Adrenal gland (tissue), 12 donors: ENCODE data around the gene REPS1. TPM values are rescaled to one million over a fixed set of nuclear protein-coding genes. Genes with fewer than 3 reads are reported as not detected.

Source experiments
- DNase-seq, 7 donors: peaks; one replicate each; pipeline ENCODE4 v3.0.0-alpha.2; 2019 to 2020
- H3K27ac ChIP-seq, 5 donors: fragments of 200-600 bp; sonication (generic) in 4 of 5; 1 replicate in 3 of 5; 2 replicates in 2 of 5; pipeline versions ENCODE4 v1.5.1 to v1.8.0; 2016 to 2020; ENCODE audit warnings: mild to moderate bottlenecking in 1 of 5
- H3K27me3 ChIP-seq: fragments of 200-600 bp; 2 replicates; pipeline ENCODE4 v1.8.0; 2021
- H3K36me3 ChIP-seq, 2 donors: fragments of 200-600 bp; replicated peaks in 1 of 2; 1 replicate in 1 of 2; 2 replicates in 1 of 2; pipeline versions ENCODE4 v1.5.1 to v1.8.0; 2018 to 2022
- H3K4me1 ChIP-seq, 2 donors: fragments of 200-600 bp; replicated peaks in 1 of 2; 1 replicate in 1 of 2; 2 replicates in 1 of 2; pipeline versions ENCODE4 v1.5.1 to v1.8.0; 2018 to 2021
- H3K4me3 ChIP-seq, 4 donors: fragments of 200-600 bp; sonication (generic) in 3 of 4; one replicate each; pipeline ENCODE4 v1.5.1; 2016 to 2018
- H3K9me3 ChIP-seq, 3 donors: fragments of 200-600 bp; sonication (generic) in 1 of 3; replicated peaks in 1 of 3; 1 replicate in 2 of 3; 2 replicates in 1 of 3; pipeline versions ENCODE4 v1.5.1 to v1.8.0; 2016 to 2021
- POLR2A ChIP-seq, 2 donors: fragments of 450-650 bp; IDR thresholded peaks; one replicate each; pipeline ENCODE4 v1.6.1; 2017; ENCODE audit warnings: antibody characterized with exemption in 2 of 2, mild to moderate bottlenecking in 2 of 2, moderate library complexity in 1 of 2
- WGBS, 4 donors: extraction: QIAGEN DNeasy Blood & Tissue Kit in 2 of 4; methylation state at CpG; one replicate each; pipeline versions ENCODE4 v1.1.5 to v1.1.7; 2013 to 2017; 5-methylcytosine and 5-hydroxymethylcytosine counted together
- intact Hi-C, 2 donors: fragments of 100-400 bp; cut with DNase I; formaldehyde crosslinking; loops; one replicate each; pipeline versions ENCODE4 v1.14.1 to v1.15.0; 2022 to 2023
- polyA plus RNA-seq, 3 donors: library from polyadenylated mRNA; stranded (reverse); fragments of 200-250 nt in 2 of 3; fragments of 350-450 nt in 1 of 3; fragmentation: Illumina TruSeq in 1 of 3; extraction: RNeasy Lipid Tissue Mini Kit (QIAGEN cat#74804) in 1 of 3; gene quantifications; one replicate each; pipeline ENCODE4 v1.2.3, GENCODE V29; 2013 to 2014
- total RNA-seq, 9 donors: library from RNA; depleted of rRNA in 4 of 9; stranded (reverse); fragments of >200 nt in 4 of 9; fragments of 120-200 nt in 1 of 9; fragmentation: NEBNext Ultra II Directional in 1 of 9; extraction: Animal tissue kit (Norgen Biotek cat#: 25700) in 1 of 9; gene quantifications; one replicate each; pipeline versions ENCODE4 v1.1.0 to v1.2.4, GENCODE V29; 2013 to 2023
- TF ChIP-seq, protein P1 (sequence below), 6 experiments: fragments of 450-650 bp in 4 of 6; fragments of 200-600 bp in 2 of 6; sonication (generic) in 1 of 6; IDR thresholded peaks; 1 replicate in 5 of 6; 2 replicates in 1 of 6; pipeline versions ENCODE4 v1.5.1 to v1.8.0; 2016 to 2021; ENCODE audit warnings: antibody characterized with exemption in 6 of 6, mild to moderate bottlenecking in 2 of 6, moderate library complexity in 1 of 6
- donor health status: healthy with polysubstance abuse.
- donor health status: Bipolar disorder and iron deficiency.
- donor health status: DM: yes; HTN: yes; CAD: no.
- donor health status: DM: no; HTN: no; CAD: no.
- donor health status: DM: no; HTN: no; CAD: no.
- donor health status: DM: yes; HTN: yes; CAD: no.

Gene REPS1
- total and polyA plus RNA-seq, 12 donors, result 19.1 to 36.8 (median 26.4) TPM

- 89 to 93% (median 93%) methylated on average over 6 of the region's 6 CpGs for WGBS, 4 donors
- intact Hi-C loops, result no loop called here
- TF ChIP-seq, protein P1, sequence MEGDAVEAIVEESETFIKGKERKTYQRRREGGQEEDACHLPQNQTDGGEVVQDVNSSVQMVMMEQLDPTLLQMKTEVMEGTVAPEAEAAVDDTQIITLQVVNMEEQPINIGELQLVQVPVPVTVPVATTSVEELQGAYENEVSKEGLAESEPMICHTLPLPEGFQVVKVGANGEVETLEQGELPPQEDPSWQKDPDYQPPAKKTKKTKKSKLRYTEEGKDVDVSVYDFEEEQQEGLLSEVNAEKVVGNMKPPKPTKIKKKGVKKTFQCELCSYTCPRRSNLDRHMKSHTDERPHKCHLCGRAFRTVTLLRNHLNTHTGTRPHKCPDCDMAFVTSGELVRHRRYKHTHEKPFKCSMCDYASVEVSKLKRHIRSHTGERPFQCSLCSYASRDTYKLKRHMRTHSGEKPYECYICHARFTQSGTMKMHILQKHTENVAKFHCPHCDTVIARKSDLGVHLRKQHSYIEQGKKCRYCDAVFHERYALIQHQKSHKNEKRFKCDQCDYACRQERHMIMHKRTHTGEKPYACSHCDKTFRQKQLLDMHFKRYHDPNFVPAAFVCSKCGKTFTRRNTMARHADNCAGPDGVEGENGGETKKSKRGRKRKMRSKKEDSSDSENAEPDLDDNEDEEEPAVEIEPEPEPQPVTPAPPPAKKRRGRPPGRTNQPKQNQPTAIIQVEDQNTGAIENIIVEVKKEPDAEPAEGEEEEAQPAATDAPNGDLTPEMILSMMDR (IDR thresholded peaks at IDR 0.05), result no peak
- TF ChIP-seq POLR2A (IDR thresholded peaks at IDR 0.05), result no peak
- Histone ChIP-seq H3K4me1 (no peaks in the 10 kb centered on the region), H3K4me3 (no peak overlapping the region), H3K9me3 (no peaks in the 10 kb centered on the region), H3K27ac (no peak overlapping the region), H3K36me3 (no peaks in the 10 kb centered on the region), H3K27me3 (no peaks in the 10 kb centered on the region)
- no peak for DNase-seq
Observed at GRCh38 chr6:138865480-138866109, 122.5 kb downstream of the REPS1 start.

DNA sequence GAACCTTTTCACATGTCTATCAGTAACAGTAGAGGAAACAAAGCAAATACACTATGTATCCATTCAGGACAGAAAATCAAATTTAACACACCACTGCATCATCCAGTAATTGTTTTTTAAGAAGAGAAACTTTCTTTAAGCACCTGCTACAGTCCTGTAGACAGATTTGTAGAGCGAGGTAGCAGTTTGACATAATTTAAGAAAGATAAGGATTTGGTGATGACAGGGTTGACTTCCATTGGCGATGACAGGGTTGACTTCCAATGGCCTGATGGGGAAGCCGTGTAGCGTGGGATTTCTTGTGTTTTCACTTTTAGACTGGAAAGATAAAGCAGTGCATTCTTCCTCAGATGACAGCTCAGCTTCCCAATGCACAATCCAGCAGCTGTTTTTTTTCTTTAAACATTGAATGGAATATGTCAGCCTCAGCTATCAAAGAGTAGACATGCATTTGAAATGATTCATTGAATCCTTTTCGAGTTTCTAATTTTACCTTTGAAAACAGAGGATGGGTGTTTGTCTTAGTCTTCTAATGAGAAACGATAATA lies 123.6 kb downstream of the REPS1 start:
- Histone ChIP-seq H3K9me3 (no peaks in the 10 kb centered on the region), H3K4me3 (no peak overlapping the region), H3K27me3 (no peaks in the 10 kb centered on the region), H3K36me3 (no peaks in the 10 kb centered on the region), H3K4me1 (no peaks in the 10 kb centered on the region), H3K27ac (no peak overlapping the region)
- 58 to 71% (median 65%) methylated on average over 6 of the region's 6 CpGs for WGBS, 4 donors
- intact Hi-C loops, result no loop called here
- TF ChIP-seq, protein P1 (IDR thresholded peaks at IDR 0.05), result no peak
- no peak for TF ChIP-seq POLR2A (IDR thresholded peaks at IDR 0.05)
- no peak for DNase-seq

DNA sequence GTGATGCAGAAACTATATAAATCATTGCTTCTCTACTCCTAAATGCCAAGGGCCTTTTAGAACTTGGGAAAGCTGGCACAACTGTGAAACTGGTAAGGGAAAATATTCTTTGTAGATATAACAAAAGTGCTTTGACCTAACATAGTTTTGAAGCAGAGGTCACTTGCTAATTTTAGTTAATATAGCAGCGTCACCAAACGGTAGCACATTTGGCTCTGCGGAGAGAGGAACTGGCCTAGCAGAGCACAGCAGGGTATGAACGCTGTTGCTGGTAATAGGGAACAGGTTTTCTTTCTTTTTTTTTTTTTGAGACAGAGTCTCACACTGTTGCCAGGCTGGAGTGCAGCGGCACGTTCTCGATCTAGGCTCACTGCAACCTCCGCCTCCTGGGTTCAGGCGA lies 124.7 kb downstream of the REPS1 start:
- no peak overlapping the region for H3K4me3 ChIP-seq
- no peaks in the 10 kb centered on the region for H3K27me3 ChIP-seq
- WGBS, 4 donors, result 49 to 66% (median 62%) methylated on average over 7 to 9 of the region's 9 CpGs
- DNase-seq, result peak in 1 of 7 donors; percentile 4
- TF ChIP-seq, protein P1 (IDR thresholded peaks at IDR 0.05), result no peak
- no peak for TF ChIP-seq POLR2A (IDR thresholded peaks at IDR 0.05)
- no peaks in the 10 kb centered on the region for H3K4me1 ChIP-seq
- no peaks in the 10 kb centered on the region for H3K9me3 ChIP-seq
- no peaks in the 10 kb centered on the region for H3K36me3 ChIP-seq
- intact Hi-C loops, result no loop called here
- H3K27ac ChIP-seq, result no peak overlapping the region

DNA sequence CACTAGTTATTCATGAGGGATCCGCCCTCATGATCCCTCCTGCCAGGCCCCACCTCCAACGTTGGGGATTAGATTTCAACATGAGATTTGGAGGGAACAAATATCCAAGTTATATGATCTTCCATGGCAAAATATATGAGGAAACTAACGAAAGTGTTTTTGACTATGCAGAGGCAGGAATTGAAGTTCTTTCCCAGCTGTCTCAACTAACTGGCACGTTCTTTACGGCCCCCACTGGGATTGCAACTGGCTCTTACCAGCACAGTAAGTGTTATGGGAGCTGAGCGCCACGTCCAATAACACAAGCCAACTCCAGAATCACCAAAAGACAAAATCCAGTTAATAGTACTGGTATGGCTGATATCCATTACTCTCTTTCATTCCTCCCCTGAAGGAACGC lies 125.6 kb downstream of the REPS1 start:
- no peaks in the 10 kb centered on the region for H3K4me1 ChIP-seq
- intact Hi-C loops, result no loop called here
- TF ChIP-seq, protein P1 (IDR thresholded peaks at IDR 0.05), result no peak
- no peak for TF ChIP-seq POLR2A (IDR thresholded peaks at IDR 0.05)
- no peaks in the 10 kb centered on the region for H3K27me3 ChIP-seq
- H3K9me3 ChIP-seq, result no peaks in the 10 kb centered on the region
- no peak overlapping the region for H3K4me3 ChIP-seq
- no peaks in the 10 kb centered on the region for H3K36me3 ChIP-seq
- H3K27ac ChIP-seq, result no peak overlapping the region
- 69 to 86% (median 78%) methylated on average over 8 of the region's 8 CpGs for WGBS, 4 donors
- no peak for DNase-seq
